C4-2B (cell line): ENCODE measurements around the gene TMEM204.

ENCODE experiments used
- CTCF ChIP-seq: fragments of 450-650 bp; conservative IDR thresholded peaks from 2 replicates; pipeline ENCODE4 v1.5.1; 2017; ENCODE audit warnings: mild to moderate bottlenecking
- ZFX ChIP-seq: fragments of 450-650 bp; IDR thresholded peaks from 2 replicates; pipeline ENCODE4 v1.6.1; 2017

- TF ChIP-seq CTCF: no peak
- no peak for TF ChIP-seq ZFX
Measured at GRCh38 chr16:1508494-1509187, 24.8 kb upstream of the TMEM204 start.
